NCI-H128 (cell line): ENCODE measurements around the gene XRN1.
A peak's percentile ranks its signal among the peaks of the same experiment; 100 is the strongest.
"Not testable (repeated sequence)": the region's sequence is repeated elsewhere in the genome, so short reads cannot be mapped to it uniquely, and the experiment has no call there.

Experiments
- DNase-seq: peaks from one replicate; lab custom pipeline; 2025; ENCODE audit not compliant: unreplicated experiment; lab: John Stamatoyannopoulos, UW

XRN1 gene

GRCh38 chr3:142352698-142353097, 95.1 kb downstream of the XRN1 start:
- DNase-seq: not testable (repeated sequence)

- no peak for DNase-seq
These were observed 99.4 kb downstream of the XRN1 start for GRCh38 chr3:142348460-142348859.

- no peak for DNase-seq
These were observed 109.8 kb downstream of the XRN1 start for GRCh38 chr3:142337994-142338393.

GRCh38 chr3:142332390-142332789, 115.4 kb downstream of the XRN1 start:
- DNase-seq: no peak

- DNase-seq: not testable (repeated sequence)
These were observed 123.4 kb downstream of the XRN1 start for GRCh38 chr3:142324275-142324953.

GRCh38 chr3:142319912-142320311, 127.9 kb downstream of the XRN1 start:
- DNase-seq: no peak

GRCh38 chr3:142319094-142319493, 128.7 kb downstream of the XRN1 start:
- DNase-seq: no peak

GRCh38 chr3:142318331-142318730, 129.5 kb downstream of the XRN1 start:
- no peak for DNase-seq

GRCh38 chr3:142315978-142316388, 131.9 kb downstream of the XRN1 start:
- DNase-seq: not testable (repeated sequence)

- DNase-seq: no peak
These were observed 132.8 kb downstream of the XRN1 start for GRCh38 chr3:142315083-142315482.

- DNase-seq: no peak
These were observed 137.4 kb downstream of the XRN1 start for GRCh38 chr3:142310439-142310838.

GRCh38 chr3:142302847-142303246, 145.0 kb downstream of the XRN1 start:
- DNase-seq: not testable (repeated sequence)

GRCh38 chr3:142298626-142299025, 149.2 kb downstream of the XRN1 start:
- no peak for DNase-seq

- DNase-seq: no peak
These were observed 151.3 kb downstream of the XRN1 start for GRCh38 chr3:142296507-142296906.

- no peak for DNase-seq
These were observed 159.8 kb downstream of the XRN1 start for GRCh38 chr3:142287866-142288638.

- no peak for DNase-seq
These were observed 162.7 kb downstream of the XRN1 start for GRCh38 chr3:142285083-142285517.

- no peak for DNase-seq
These were observed 165.3 kb downstream of the XRN1 start for GRCh38 chr3:142282503-142282902.

GRCh38 chr3:142281474-142281873, 166.4 kb downstream of the XRN1 start:
- DNase-seq: no peak

GRCh38 chr3:142279965-142280590, 167.8 kb downstream of the XRN1 start:
- DNase-seq: peak; percentile 58

- no peak for DNase-seq
These were observed 169.4 kb downstream of the XRN1 start for GRCh38 chr3:142278451-142278850.

- DNase-seq: no peak
These were observed 171.1 kb downstream of the XRN1 start for GRCh38 chr3:142276781-142277180.

- no peak for DNase-seq
These were observed 172.0 kb downstream of the XRN1 start for GRCh38 chr3:142275856-142276255.
